Neural cell (in vitro differentiated cells): ENCODE data around the gene ZNF613. TPM values are rescaled to one million over a fixed set of nuclear protein-coding genes. Genes with fewer than 3 reads are reported as not detected.

Source experiments
- H2AFZ ChIP-seq: fragments of 200-600, 300-800 bp; sonication (generic), shearing (Covaris generic); 2 replicates; pipeline ENCODE4 v1.6.0; 2014; ENCODE audit warnings: low read depth, mild to moderate bottlenecking, antibody characterized with exemption, low read length, moderate library complexity
- H3F3A ChIP-seq: fragments of 200-600 bp; shearing (Covaris generic); 2 replicates; pipeline ENCODE4 v1.6.1; 2016; ENCODE audit warnings: mild to moderate bottlenecking, moderate library complexity, mixed read lengths, antibody characterized with exemption, low read length; ENCODE audit not compliant: insufficient read depth, poor library complexity, severe bottlenecking
- H3K27ac ChIP-seq: fragments of 200-600, 300-800 bp; sonication (generic), shearing (Covaris generic); 2 replicates; pipeline ENCODE4 v1.5.1; 2014; ENCODE audit warnings: mild to moderate bottlenecking, low read length, moderate library complexity
- H3K27me3 ChIP-seq: fragments of 300-800, 200-600 bp; sonication (generic), shearing (Covaris generic); 2 replicates; pipeline ENCODE4 v1.6.0; 2014; ENCODE audit warnings: mild to moderate bottlenecking, low read depth, low read length, moderate library complexity; ENCODE audit not compliant: insufficient read depth
- H3K36me3 ChIP-seq: fragments of 300-800, 200-600 bp; sonication (generic), shearing (Covaris generic); 2 replicates; pipeline ENCODE4 v1.5.1; 2014; ENCODE audit warnings: mild to moderate bottlenecking, antibody characterized with exemption, low read length, moderate library complexity; ENCODE audit not compliant: insufficient read depth
- H3K4me2 ChIP-seq: fragments of 300-800, 200-600 bp; sonication (generic), shearing (Covaris generic); 2 replicates; pipeline ENCODE4 v1.6.0; 2014; ENCODE audit warnings: mild to moderate bottlenecking, low read length
- H3K4me3 ChIP-seq: fragments of 300-800, 200-600 bp; sonication (generic), shearing (Covaris generic); 2 replicates; pipeline ENCODE4 v1.5.1; 2014; ENCODE audit warnings: mild to moderate bottlenecking, low read length, moderate library complexity
- H3K79me2 ChIP-seq: fragments of 200-600 bp; shearing (Covaris generic); replicated peaks from 2 replicates; pipeline ENCODE4 v1.6.0; 2014; ENCODE audit warnings: mild to moderate bottlenecking, low read length, moderate library complexity; ENCODE audit not compliant: insufficient read depth
- H3K9ac ChIP-seq: fragments of 300-800, 200-600 bp; sonication (generic), shearing (Covaris generic); 2 replicates; pipeline ENCODE4 v1.6.1; 2016; ENCODE audit warnings: mild to moderate bottlenecking, low read length, mixed read lengths
- H3K9me2 ChIP-seq: fragments of 200-600 bp; shearing (Covaris generic); 2 replicates; pipeline ENCODE4 v1.6.1; 2016; ENCODE audit warnings: mild to moderate bottlenecking, low read length, mixed read lengths; ENCODE audit not compliant: insufficient read depth
- H3K9me3 ChIP-seq: fragments of 200-600, 300-800 bp; sonication (generic), shearing (Covaris generic); 2 replicates; pipeline ENCODE4 v1.6.1; 2016; ENCODE audit warnings: mild to moderate bottlenecking, mixed run types, low read length, moderate library complexity, mixed read lengths
- H4K20me1 ChIP-seq: fragments of 200-600 bp; shearing (Covaris generic); 2 replicates; pipeline ENCODE4 v1.6.1; 2016; ENCODE audit warnings: mild to moderate bottlenecking, mixed run types; ENCODE audit not compliant: insufficient read depth
- EP300 ChIP-seq: fragments of 450-650 bp; conservative IDR thresholded peaks from 2 replicates; pipeline ENCODE4 v1.6.1; 2014; ENCODE audit warnings: antibody characterized with exemption, mild to moderate bottlenecking, moderate library complexity; ENCODE audit not compliant: poor library complexity, severe bottlenecking
- EZH2 ChIP-seq: fragments of 200-600, 300-800 bp; shearing (Covaris generic), sonication (generic); IDR thresholded peaks from 2 replicates; pipeline ENCODE4 v1.6.1; 2014; ENCODE audit warnings: antibody characterized with exemption, low read length, borderline replicate concordance, mild to moderate bottlenecking; ENCODE audit not compliant: insufficient read depth, poor library complexity, severe bottlenecking
- MXI1 ChIP-seq: fragments of 450-650 bp; conservative IDR thresholded peaks from 2 replicates; pipeline ENCODE4 v1.6.1; 2014; ENCODE audit warnings: antibody characterized with exemption, mild to moderate bottlenecking; ENCODE audit not compliant: poor library complexity, severe bottlenecking
- POLR2AphosphoS5 ChIP-seq: IDR thresholded peaks from 2 replicates; pipeline ENCODE4 v1.6.1; 2012
- RAD21 ChIP-seq: fragments of 450-650 bp; conservative IDR thresholded peaks from 2 replicates; pipeline ENCODE4 v1.6.1; 2014; ENCODE audit warnings: antibody characterized with exemption, mild to moderate bottlenecking, moderate library complexity
- REST ChIP-seq: IDR thresholded peaks from 2 replicates; pipeline ENCODE4 v1.6.1; 2012; ENCODE audit warnings: borderline replicate concordance
- SMC3 ChIP-seq: fragments of 450-650 bp; conservative IDR thresholded peaks from 2 replicates; pipeline ENCODE4 v1.6.1; 2014; ENCODE audit warnings: antibody characterized with exemption, mild to moderate bottlenecking, moderate library complexity; ENCODE audit not compliant: poor library complexity
- TAF1 ChIP-seq: IDR thresholded peaks from 2 replicates; pipeline ENCODE4 v1.6.1; 2012; ENCODE audit warnings: low read depth
- polyA plus RNA-seq: library from polyadenylated mRNA; depleted of rRNA; stranded (reverse); fragments of >200 nt; gene quantifications from 2 replicates; pipeline ENCODE4 v1.2.3, GENCODE V29; 2014
- TF ChIP-seq, protein P1 (sequence below): fragments of 450-650 bp; IDR thresholded peaks from 2 replicates; pipeline ENCODE4 v1.5.1; 2014; ENCODE audit warnings: antibody characterized with exemption, mild to moderate bottlenecking, moderate library complexity; ENCODE audit not compliant: poor library complexity, severe bottlenecking

ZNF613 gene
- polyA plus RNA-seq, 1 donor from 2014 or later, result 10.9 TPM

- peak; percentile 82 for TF ChIP-seq MXI1
- TF ChIP-seq, protein P1, sequence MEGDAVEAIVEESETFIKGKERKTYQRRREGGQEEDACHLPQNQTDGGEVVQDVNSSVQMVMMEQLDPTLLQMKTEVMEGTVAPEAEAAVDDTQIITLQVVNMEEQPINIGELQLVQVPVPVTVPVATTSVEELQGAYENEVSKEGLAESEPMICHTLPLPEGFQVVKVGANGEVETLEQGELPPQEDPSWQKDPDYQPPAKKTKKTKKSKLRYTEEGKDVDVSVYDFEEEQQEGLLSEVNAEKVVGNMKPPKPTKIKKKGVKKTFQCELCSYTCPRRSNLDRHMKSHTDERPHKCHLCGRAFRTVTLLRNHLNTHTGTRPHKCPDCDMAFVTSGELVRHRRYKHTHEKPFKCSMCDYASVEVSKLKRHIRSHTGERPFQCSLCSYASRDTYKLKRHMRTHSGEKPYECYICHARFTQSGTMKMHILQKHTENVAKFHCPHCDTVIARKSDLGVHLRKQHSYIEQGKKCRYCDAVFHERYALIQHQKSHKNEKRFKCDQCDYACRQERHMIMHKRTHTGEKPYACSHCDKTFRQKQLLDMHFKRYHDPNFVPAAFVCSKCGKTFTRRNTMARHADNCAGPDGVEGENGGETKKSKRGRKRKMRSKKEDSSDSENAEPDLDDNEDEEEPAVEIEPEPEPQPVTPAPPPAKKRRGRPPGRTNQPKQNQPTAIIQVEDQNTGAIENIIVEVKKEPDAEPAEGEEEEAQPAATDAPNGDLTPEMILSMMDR, result peak; percentile 30
- TF ChIP-seq SMC3, result peak; percentile 36
- peak; percentile 17 for TF ChIP-seq RAD21
- no peak for TF ChIP-seq TAF1
- no peak for TF ChIP-seq EP300
- no peak for TF ChIP-seq EZH2
- TF ChIP-seq REST, result no peak
- peak; percentile 42 for TF ChIP-seq POLR2AphosphoS5
- no peaks in the 10 kb centered on the region for H3F3A ChIP-seq
- H3K4me2 ChIP-seq, result no peak within 1 kb of the TSS
- peak within 1 kb of the TSS; percentile 34 for H3K27ac ChIP-seq
- peak within 1 kb of the TSS; percentile 89 for H2AFZ ChIP-seq
- H4K20me1 ChIP-seq, result no peaks in the 10 kb centered on the region
- no peaks in the 10 kb centered on the region for H3K9me2 ChIP-seq
- H3K79me2 ChIP-seq, result peaks cover 37% of the 10 kb centered on the region
- H3K9me3 ChIP-seq, result peaks cover 10% of the 10 kb centered on the region
- H3K36me3 ChIP-seq, result peaks cover 6% of the 10 kb centered on the region
- H3K4me3 ChIP-seq, result peak within 1 kb of the TSS; percentile 85
- H3K27me3 ChIP-seq, result no peaks in the 10 kb centered on the region
- peak within 1 kb of the TSS; percentile 75 for H3K9ac ChIP-seq
These were observed 59.3 kb downstream of the ZNF613 start, which contains the start of gene ZNF350 for GRCh38 chr19:51986309-51987291. Gene ZNF350, minus strand, starts transcription at chr19:51986840. Its CDS starts 12,480 bp downstream, at chr19:51974360.

DNA sequence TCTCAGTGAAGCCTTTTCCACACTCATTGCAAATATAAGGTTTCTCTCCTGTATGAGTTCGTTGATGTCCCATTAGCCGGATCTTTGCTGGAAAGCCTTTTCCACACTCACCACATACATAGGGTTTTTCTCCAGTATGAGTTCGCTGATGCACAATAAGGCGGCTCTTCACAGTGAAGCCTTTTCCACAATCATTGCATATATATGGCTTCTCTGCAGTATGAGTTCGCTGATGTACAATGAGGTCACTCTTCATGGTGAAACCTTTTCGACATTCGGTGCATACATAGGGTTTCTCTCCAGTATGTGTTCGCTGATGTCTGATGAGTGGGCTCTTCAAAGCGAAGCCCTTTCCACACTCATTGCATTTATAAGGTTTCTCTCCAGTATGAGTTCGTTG is 66.2 kb downstream of the ZNF613 start:
- Histone ChIP-seq H3K9ac (no peak overlapping the region), H3K27me3 (no peaks in the 10 kb centered on the region), H3K27ac (no peak overlapping the region), H3K79me2 (no peaks in the 10 kb centered on the region), H3K9me2 (no peaks in the 10 kb centered on the region), H2AFZ (no peak overlapping the region), H3K9me3 (peaks cover 44% of the 10 kb centered on the region), H3K4me3 (no peak overlapping the region), H3K4me2 (no peak overlapping the region), H3F3A (no peaks in the 10 kb centered on the region), H4K20me1 (no peaks in the 10 kb centered on the region), H3K36me3 (peaks cover 52% of the 10 kb centered on the region)
- TF ChIP-seq EZH2 (no peak), POLR2AphosphoS5 (no peak), EP300 (no peak), TAF1 (no peak), REST (no peak), SMC3 (no peak), RAD21 (no peak), MXI1 (no peak)
- TF ChIP-seq, protein P1, result no peak
